NCI-H82 treated with DMSO at 0.1 percent for 48 hours (cell line): Measurements from ENCODE around the gene TBC1D2B.

Experiments used
- DNase-seq: peaks from one replicate; lab custom pipeline; 2025; ENCODE audit not compliant: unreplicated experiment; lab: John Stamatoyannopoulos, UW

TBC1D2B gene

GRCh38 chr15:78077053-78077870, at the start of gene TBC1D2B:
TBC1D2B (minus strand) TSS chr15:78077711; CDS start chr15:78077652, 59 bp downstream.
- DNase-seq, result no peak

GRCh38 chr15:78125267-78125666, 47.8 kb upstream of the TBC1D2B start:
- DNase-seq, result no peak

GRCh38 chr15:78120523-78120922, 43.0 kb upstream of the TBC1D2B start:
- peak; percentile 72 for DNase-seq

- DNase-seq, result no peak
Observed at GRCh38 chr15:78112551-78112950, 35.0 kb upstream of the TBC1D2B start.

GRCh38 chr15:78111788-78112187, 34.3 kb upstream of the TBC1D2B start:
- no peak for DNase-seq

- no peak for DNase-seq
Observed at GRCh38 chr15:78110916-78111475, 33.5 kb upstream of the TBC1D2B start.

- DNase-seq, result no peak
Observed at GRCh38 chr15:78110096-78110495, 32.6 kb upstream of the TBC1D2B start.

- no peak for DNase-seq
Observed at GRCh38 chr15:78109156-78109555, 31.6 kb upstream of the TBC1D2B start.

GRCh38 chr15:78108300-78109084, 31.0 kb upstream of the TBC1D2B start:
- peak; percentile 41 for DNase-seq

GRCh38 chr15:78107471-78107870, 30.0 kb upstream of the TBC1D2B start:
- DNase-seq, result no peak

GRCh38 chr15:78105476-78106241, 28.1 kb upstream of the TBC1D2B start:
- no peak for DNase-seq

- DNase-seq, result no peak
Observed at GRCh38 chr15:78104566-78105475, 27.3 kb upstream of the TBC1D2B start.

- no peak for DNase-seq
Observed at GRCh38 chr15:78104119-78104479, 26.6 kb upstream of the TBC1D2B start.

GRCh38 chr15:78103406-78104118, 26.1 kb upstream of the TBC1D2B start:
- no peak for DNase-seq

GRCh38 chr15:78102741-78103140, 25.2 kb upstream of the TBC1D2B start:
- DNase-seq, result no peak

- no peak for DNase-seq
Observed at GRCh38 chr15:78102211-78102610, 24.7 kb upstream of the TBC1D2B start.

- no peak for DNase-seq
Observed at GRCh38 chr15:78101423-78102105, 24.1 kb upstream of the TBC1D2B start.

GRCh38 chr15:78100886-78101285, 23.4 kb upstream of the TBC1D2B start:
- DNase-seq, result no peak
